Measurements from ENCODE around the gene LDLRAD3. TPM values are rescaled to one million over a fixed set of nuclear protein-coding genes. Genes with fewer than 3 reads are reported as not detected.

Gene LDLRAD3
- total RNA-seq, 1 experiment from 2014 or later: 55.7 TPM

DNA sequence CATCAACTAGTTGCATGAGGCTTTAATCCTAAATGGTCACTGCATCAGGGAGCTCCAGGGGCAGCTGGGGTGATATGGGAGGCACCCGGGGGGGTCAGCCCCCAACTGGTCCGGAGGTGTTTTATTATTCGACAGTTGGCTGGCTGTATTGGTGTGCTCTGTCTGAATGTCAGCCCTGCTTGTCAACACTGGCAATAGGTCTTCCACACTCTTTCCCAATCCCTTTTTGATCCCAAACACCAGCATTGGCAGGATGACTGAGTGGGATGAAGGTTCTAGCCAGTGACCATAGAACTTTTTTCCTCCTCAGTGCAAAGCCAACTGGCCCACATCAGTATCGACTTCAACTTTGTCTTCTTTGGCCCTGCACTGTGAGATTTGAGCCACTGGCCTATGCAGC lies 8.9 kb upstream of the LDLRAD3 start:
- no TSS peak for BruUV-seq (replicated peaks)
- Mint-ChIP-seq H3K9me3 (ENCODE audit: unreplicated experiment) (peaks cover 6% of the 10 kb centered on the region), H3K27ac (ENCODE audit: low read depth, unreplicated experiment) (no peak overlapping the region), H3K4me1 (ENCODE audit: insufficient read depth, unreplicated experiment) (peaks cover 16% of the 10 kb centered on the region), H3K36me3 (ENCODE audit: insufficient read depth, unreplicated experiment) (no peaks in the 10 kb centered on the region), H3K4me3 (ENCODE audit: unreplicated experiment) (no peak overlapping the region), H3K27me3 (ENCODE audit: insufficient read depth, unreplicated experiment) (no peaks in the 10 kb centered on the region)
- CTCF ChIA-PET: interaction anchor here (0.6 to 2.1 kb wide), 4 partner anchors 10 to 523 kb away, joined by 3 to 6 read pairs (median 4); no protein-coding TSS in a partner anchor
- intact Hi-C loops (cut with micrococcal nuclease): no loop called here
- TF ChIP-seq, protein P1, sequence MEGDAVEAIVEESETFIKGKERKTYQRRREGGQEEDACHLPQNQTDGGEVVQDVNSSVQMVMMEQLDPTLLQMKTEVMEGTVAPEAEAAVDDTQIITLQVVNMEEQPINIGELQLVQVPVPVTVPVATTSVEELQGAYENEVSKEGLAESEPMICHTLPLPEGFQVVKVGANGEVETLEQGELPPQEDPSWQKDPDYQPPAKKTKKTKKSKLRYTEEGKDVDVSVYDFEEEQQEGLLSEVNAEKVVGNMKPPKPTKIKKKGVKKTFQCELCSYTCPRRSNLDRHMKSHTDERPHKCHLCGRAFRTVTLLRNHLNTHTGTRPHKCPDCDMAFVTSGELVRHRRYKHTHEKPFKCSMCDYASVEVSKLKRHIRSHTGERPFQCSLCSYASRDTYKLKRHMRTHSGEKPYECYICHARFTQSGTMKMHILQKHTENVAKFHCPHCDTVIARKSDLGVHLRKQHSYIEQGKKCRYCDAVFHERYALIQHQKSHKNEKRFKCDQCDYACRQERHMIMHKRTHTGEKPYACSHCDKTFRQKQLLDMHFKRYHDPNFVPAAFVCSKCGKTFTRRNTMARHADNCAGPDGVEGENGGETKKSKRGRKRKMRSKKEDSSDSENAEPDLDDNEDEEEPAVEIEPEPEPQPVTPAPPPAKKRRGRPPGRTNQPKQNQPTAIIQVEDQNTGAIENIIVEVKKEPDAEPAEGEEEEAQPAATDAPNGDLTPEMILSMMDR (IDR thresholded peaks at IDR 0.05; ENCODE audit: unreplicated experiment): no peak
- no peak for DNase-seq (ENCODE audit: unreplicated experiment)
- POLR2A ChIA-PET: interaction anchor here (1.1 to 1.6 kb wide), 3 partner anchors 8 to 113 kb away, joined by 4 to 5 read pairs (median 5); partner anchors contain the start of gene LDLRAD3

DNA sequence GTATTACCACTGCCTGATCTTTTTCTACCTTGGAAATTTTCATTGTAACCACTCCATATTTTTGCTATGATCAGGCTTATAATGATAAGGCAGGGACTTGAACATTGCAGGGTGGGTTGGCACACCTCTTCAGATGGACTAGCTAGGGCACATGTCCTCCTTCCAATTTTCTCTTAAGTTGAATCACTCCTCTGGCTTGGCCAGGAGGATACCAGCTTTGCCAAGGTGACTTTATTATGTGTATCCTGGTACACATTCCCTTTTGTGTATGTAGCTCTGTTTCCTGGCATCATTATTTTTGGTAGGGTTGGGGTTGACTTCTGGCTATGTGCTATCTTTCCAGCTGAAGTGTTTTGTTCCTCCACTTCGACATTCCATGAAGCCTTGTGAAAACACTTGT lies 8.5 kb upstream of the LDLRAD3 start:
- no TSS peak for BruUV-seq (replicated peaks)
- no peak overlapping the region for H3K4me3 Mint-ChIP-seq (ENCODE audit: unreplicated experiment)
- peaks cover 6% of the 10 kb centered on the region for H3K9me3 Mint-ChIP-seq (ENCODE audit: unreplicated experiment)
- intact Hi-C loops (cut with micrococcal nuclease): no loop called here
- no peaks in the 10 kb centered on the region for H3K27me3 Mint-ChIP-seq (ENCODE audit: insufficient read depth, unreplicated experiment)
- TF ChIP-seq, protein P1 (IDR thresholded peaks at IDR 0.05; ENCODE audit: unreplicated experiment): no peak
- H3K4me1 Mint-ChIP-seq (ENCODE audit: insufficient read depth, unreplicated experiment): peaks cover 16% of the 10 kb centered on the region
- no peaks in the 10 kb centered on the region for H3K36me3 Mint-ChIP-seq (ENCODE audit: insufficient read depth, unreplicated experiment)
- POLR2A ChIA-PET: interaction anchor here (1.1 to 1.6 kb wide), 3 partner anchors 8 to 113 kb away, joined by 4 to 5 read pairs (median 5); partner anchors contain the start of gene LDLRAD3
- CTCF ChIA-PET: interaction anchor here (0.6 to 2.1 kb wide), 4 partner anchors 10 to 523 kb away, joined by 3 to 6 read pairs (median 4); no protein-coding TSS in a partner anchor
- no peak for DNase-seq (ENCODE audit: unreplicated experiment)
- no peak overlapping the region for H3K27ac Mint-ChIP-seq (ENCODE audit: low read depth, unreplicated experiment)

DNA sequence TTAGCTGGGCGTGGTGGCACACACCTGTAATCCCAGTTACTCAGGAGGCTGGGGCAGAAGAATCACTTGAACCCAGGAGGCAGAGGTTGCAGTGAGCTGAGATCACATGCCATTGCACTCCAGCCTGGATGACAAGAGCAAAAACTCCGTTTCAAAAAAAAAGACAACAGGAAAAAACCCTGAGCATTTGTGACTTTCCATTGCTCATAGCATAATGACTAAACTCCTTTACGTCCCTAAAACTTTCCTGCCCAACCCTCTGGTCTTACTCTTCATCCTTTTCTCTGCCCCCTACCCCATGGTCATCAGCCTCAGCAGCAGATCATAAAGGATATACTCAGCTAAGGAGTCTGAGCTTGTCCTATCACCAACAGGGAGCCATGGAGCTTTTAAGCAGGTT lies 6.8 kb upstream of the LDLRAD3 start:
- no peak overlapping the region for H3K27ac Mint-ChIP-seq (ENCODE audit: low read depth, unreplicated experiment)
- H3K4me1 Mint-ChIP-seq (ENCODE audit: insufficient read depth, unreplicated experiment): peaks cover 14% of the 10 kb centered on the region

DNA sequence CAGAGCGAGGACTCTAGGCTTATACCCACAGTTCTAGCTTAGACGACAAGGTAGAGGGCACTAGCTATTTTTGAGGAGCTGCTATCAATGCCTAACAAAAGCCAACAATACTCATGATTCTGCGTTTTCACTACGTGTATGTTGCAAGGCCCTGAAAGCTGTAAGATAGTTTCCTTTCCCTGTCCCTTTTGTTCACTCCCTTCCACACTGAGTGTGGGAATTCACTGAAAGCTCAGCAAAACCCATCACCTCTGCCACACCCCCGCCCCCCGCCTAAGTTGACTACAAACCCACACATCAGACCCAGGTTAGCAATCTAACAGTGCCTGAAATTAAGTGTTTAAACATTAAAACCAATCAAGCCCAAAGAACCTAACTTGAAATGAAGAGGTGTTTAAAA lies 6.2 kb upstream of the LDLRAD3 start:
- no peak for DNase-seq (ENCODE audit: unreplicated experiment)
- Mint-ChIP-seq H3K27ac (ENCODE audit: low read depth, unreplicated experiment) (no peak overlapping the region), H3K4me1 (ENCODE audit: insufficient read depth, unreplicated experiment) (peaks cover 9% of the 10 kb centered on the region), H3K27me3 (ENCODE audit: insufficient read depth, unreplicated experiment) (no peaks in the 10 kb centered on the region), H3K36me3 (ENCODE audit: insufficient read depth, unreplicated experiment) (no peaks in the 10 kb centered on the region), H3K4me3 (ENCODE audit: unreplicated experiment) (no peak overlapping the region), H3K9me3 (ENCODE audit: unreplicated experiment) (peaks cover 4% of the 10 kb centered on the region)
- intact Hi-C loops (cut with micrococcal nuclease): no loop called here
- TF ChIP-seq, protein P1 (IDR thresholded peaks at IDR 0.05; ENCODE audit: unreplicated experiment): no peak
- BruUV-seq (replicated peaks): no TSS peak
- ChIA-PET POLR2A (interaction anchor here (1.0 to 2.5 kb wide), 3 partner anchors 10 to 75 kb away, joined by 3 to 9 read pairs (median 3); no protein-coding TSS in a partner anchor), CTCF (interaction anchor here (0.6 to 1.6 kb wide), 6 partner anchors 13 to 734 kb away, joined by 3 to 6 read pairs (median 4); no protein-coding TSS in a partner anchor)

More for the DNA sequence above, 6.8 kb upstream of the LDLRAD3 start:
- Mint-ChIP-seq H3K4me3 (ENCODE audit: unreplicated experiment) (no peak overlapping the region), H3K9me3 (ENCODE audit: unreplicated experiment) (peaks cover 6% of the 10 kb centered on the region), H3K27me3 (ENCODE audit: insufficient read depth, unreplicated experiment) (no peaks in the 10 kb centered on the region), H3K36me3 (ENCODE audit: insufficient read depth, unreplicated experiment) (no peaks in the 10 kb centered on the region)
- no TSS peak for BruUV-seq (replicated peaks)
- intact Hi-C loops (cut with micrococcal nuclease): no loop called here
- no peak for DNase-seq (ENCODE audit: unreplicated experiment)
- ChIA-PET CTCF (interaction anchor here (0.6 to 2.1 kb wide), 7 partner anchors 12 to 735 kb away, joined by 3 to 6 read pairs (median 4); no protein-coding TSS in a partner anchor), POLR2A (interaction anchor here (1.0 to 2.5 kb wide), 3 partner anchors 9 to 76 kb away, joined by 3 to 9 read pairs (median 3); no protein-coding TSS in a partner anchor)
- TF ChIP-seq, protein P1 (IDR thresholded peaks at IDR 0.05; ENCODE audit: unreplicated experiment): no peak
